ENCODE results near the gene POP4. TPM values are rescaled to one million over a fixed set of nuclear protein-coding genes. Genes with fewer than 3 reads are reported as not detected.

The POP4 gene
- total RNA-seq, 2 donors from 2014 or later, result 36.3 to 40.8 TPM

- H3K27ac ChIP-seq, result no peak overlapping the region
- no peak overlapping the region for H3K4me3 ChIP-seq
- no peak for DNase-seq (ENCODE audit: low spot score)
- H3K4me1 ChIP-seq, result peaks cover 0 to 7% of the 10 kb centered on the region in 2 donors
- no peaks in the 10 kb centered on the region for H3K27me3 ChIP-seq
- H3K9me3 ChIP-seq, result no peaks in the 10 kb centered on the region
- H3K36me3 ChIP-seq, result peaks cover 57% of the 10 kb centered on the region
- no peak for TF ChIP-seq CTCF (IDR thresholded peaks at IDR 0.05)
Observed at GRCh38 chr19:29614046-29614445, 8.0 kb downstream of the POP4 start.

- no peaks in the 10 kb centered on the region for H3K27me3 ChIP-seq
- H3K9me3 ChIP-seq, result no peaks in the 10 kb centered on the region
- peaks cover 0 to 7% of the 10 kb centered on the region in 2 donors for H3K4me1 ChIP-seq
- no peak for DNase-seq (ENCODE audit: low spot score)
- no peak overlapping the region for H3K4me3 ChIP-seq
- no peak overlapping the region for H3K27ac ChIP-seq
- TF ChIP-seq CTCF (IDR thresholded peaks at IDR 0.05), result no peak
- H3K36me3 ChIP-seq, result peaks cover 50% of the 10 kb centered on the region
Observed at GRCh38 chr19:29614780-29615179, 8.7 kb downstream of the POP4 start.

GRCh38 chr19:29615891-29616425, 9.9 kb downstream of the POP4 start:
- H3K4me1 ChIP-seq, result no peaks in the 10 kb centered on the region
- no peak for TF ChIP-seq CTCF (IDR thresholded peaks at IDR 0.05)
- H3K4me3 ChIP-seq, result no peak overlapping the region
- H3K27ac ChIP-seq, result no peak overlapping the region
- peaks cover 48% of the 10 kb centered on the region for H3K36me3 ChIP-seq
- DNase-seq (ENCODE audit: low spot score), result no peak
- no peaks in the 10 kb centered on the region for H3K27me3 ChIP-seq
- no peaks in the 10 kb centered on the region for H3K9me3 ChIP-seq

- peaks cover 43% of the 10 kb centered on the region for H3K36me3 ChIP-seq
- no peaks in the 10 kb centered on the region for H3K4me1 ChIP-seq
- TF ChIP-seq CTCF (IDR thresholded peaks at IDR 0.05), result no peak
Observed at GRCh38 chr19:29616541-29616940, 10.5 kb downstream of the POP4 start.

GRCh38 chr19:29617366-29618266, 11.5 kb downstream of the POP4 start:
- TF ChIP-seq CTCF (IDR thresholded peaks at IDR 0.05), result no peak
- H3K27me3 ChIP-seq, result no peaks in the 10 kb centered on the region
- no peaks in the 10 kb centered on the region for H3K9me3 ChIP-seq
- no peak overlapping the region for H3K4me3 ChIP-seq
- peaks cover 33% of the 10 kb centered on the region for H3K36me3 ChIP-seq
- no peak for DNase-seq (ENCODE audit: low spot score)
- H3K27ac ChIP-seq, result no peak overlapping the region
- no peaks in the 10 kb centered on the region for H3K4me1 ChIP-seq

More at GRCh38 chr19:29616541-29616940, 10.5 kb downstream of the POP4 start:
- no peaks in the 10 kb centered on the region for H3K27me3 ChIP-seq
- H3K9me3 ChIP-seq, result no peaks in the 10 kb centered on the region
- no peak for DNase-seq (ENCODE audit: low spot score)
- no peak overlapping the region for H3K4me3 ChIP-seq
- H3K27ac ChIP-seq, result no peak overlapping the region
